ENCODE data around the gene FHL2.

GRCh38 chr2:105384216-105384615 lies 14.6 kb downstream of the FHL2 start:
- TF ChIP-seq CTCF (IDR thresholded peaks at IDR 0.05) (no peak), POLR2AphosphoS5 (IDR thresholded peaks at IDR 0.05) (no peak)

Data from breast epithelium (tissue), 3 donors.